ENCODE data around the gene LYG2.
"Not testable (repeated sequence)": the region's sequence is repeated elsewhere in the genome, so short reads cannot be mapped to it uniquely, and the experiment has no call there.

The LYG2 gene

DNA sequence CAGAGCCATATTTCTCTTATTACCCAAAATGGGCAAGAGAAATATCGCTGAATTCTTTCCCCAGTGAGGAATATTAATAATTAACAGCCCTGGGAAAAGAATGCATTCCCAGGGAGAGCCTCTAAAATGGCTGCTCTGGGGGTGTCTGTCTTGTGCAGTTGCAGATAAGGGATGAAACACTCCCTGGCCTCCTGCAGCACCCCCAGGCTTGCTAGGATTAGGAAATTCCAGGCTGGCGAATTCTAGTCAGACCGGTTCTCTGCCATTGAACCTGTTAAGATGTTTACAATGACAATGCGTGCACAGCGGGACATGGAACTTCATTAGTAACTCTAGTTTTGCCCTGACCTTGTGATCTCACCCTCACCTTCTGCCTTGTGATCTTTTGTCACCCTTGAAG lies 50.0 kb downstream of the LYG2 start:
- Histone ChIP-seq H3K4me3 (no peak overlapping the region), H3K27ac (no peak overlapping the region)

DNA sequence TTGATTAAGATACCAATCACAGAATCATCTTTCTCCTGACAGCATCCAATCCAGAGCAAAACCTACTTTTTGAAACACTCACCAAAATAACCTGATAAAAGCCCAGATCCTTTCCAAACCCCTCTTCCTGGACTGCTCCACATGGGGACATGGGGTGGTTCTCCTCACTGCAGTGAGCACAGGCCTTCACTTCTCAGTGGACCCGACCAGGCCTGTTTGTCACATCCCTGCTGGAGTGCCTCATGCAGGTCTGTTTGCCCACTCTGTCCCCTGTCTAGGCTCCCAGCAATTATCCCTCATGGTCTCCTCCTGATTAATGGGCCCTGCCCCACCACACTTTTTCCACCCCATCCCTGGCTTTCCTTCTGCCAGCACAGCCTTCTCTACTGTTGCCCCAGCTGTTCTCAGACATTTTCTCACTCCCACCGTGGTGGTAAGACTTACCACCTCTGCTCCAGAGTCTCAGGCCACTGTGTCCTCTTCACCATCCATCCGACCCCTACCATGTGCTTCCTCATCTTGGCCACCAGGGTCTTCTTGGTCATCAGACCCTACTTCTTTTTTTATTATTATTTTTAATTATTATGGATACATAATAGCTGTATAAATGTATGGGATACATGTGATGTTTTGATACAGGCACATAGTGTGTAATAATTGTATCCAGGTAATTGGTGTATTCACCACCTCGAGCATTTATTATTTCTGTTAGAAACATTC lies 53.3 kb downstream of the LYG2 start:
- Histone ChIP-seq H3K27ac (no peak overlapping the region), H3K4me3 (no peak overlapping the region)

DNA sequence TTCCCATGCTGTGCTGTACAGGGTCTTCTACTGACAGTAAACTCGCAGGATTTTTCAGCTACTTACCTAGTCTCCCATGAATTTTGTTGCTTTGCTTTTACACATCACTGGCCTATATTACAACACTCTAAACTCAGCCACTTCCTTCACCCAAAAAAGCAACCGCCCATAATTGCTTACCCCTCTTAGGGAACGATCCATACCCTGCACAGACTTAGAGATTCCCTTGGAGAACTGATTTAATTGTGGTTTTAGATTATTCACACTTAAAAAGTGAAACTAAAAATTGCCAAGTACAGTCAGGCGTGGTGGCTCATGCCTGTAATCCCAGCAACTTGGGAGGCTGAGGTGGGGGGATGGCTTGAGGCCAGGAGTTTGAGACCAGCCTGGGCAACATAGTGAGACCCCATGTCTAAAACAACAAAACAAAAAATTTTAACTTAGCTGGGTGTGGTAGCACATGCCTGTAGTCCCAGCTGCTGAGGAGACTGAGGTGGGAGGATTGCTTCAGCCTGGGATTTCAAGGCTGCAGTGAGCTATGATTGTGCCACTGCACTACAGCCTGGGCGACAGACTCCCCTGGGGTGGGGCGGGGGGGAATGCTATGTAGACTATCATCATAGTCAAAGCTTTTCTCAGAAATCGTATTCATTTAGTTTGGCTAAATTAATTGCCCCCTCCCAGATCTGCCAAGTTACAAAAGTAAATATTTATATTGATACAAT lies 55.2 kb downstream of the LYG2 start:
- Histone ChIP-seq H3K27ac (peak overlapping the region in 1 of 21 experiments; percentile 7), H3K4me3 (no peak overlapping the region)

DNA sequence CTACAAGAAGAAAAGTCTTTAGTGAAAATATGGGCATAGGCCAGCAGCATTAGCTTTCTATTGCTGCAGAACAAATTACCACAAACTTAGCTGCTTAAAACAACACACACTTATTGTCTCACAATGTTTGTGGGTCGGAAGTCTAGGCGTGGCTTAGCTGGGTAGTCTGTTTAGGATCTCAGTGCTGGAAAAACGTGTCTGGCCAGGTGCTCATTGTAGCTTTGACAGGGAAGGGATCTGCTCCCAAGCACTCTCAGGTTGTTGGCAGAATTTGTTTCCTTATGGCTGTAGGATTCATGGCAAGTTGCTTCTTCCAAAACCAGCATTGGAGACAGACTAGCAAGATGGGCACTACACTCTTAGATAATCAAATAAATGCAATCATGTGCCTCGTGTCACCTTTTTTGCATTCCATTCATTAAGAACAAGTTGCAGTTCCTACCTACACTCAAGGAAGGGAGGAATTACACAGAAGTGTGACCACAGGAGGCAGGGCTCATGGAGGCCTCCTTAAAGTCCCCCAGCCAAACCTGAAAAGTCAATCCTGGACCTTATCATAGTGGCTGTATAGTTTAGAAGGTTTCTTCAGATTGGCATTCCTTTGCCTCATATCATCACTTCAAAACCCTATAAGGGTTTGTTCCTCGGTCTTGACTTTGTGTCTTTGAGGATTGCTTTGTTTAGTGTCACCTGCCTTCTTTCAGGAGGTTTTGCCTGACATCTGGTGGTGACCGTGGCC lies 57.2 kb downstream of the LYG2 start:
- no peak overlapping the region for H3K4me3 ChIP-seq
- H3K27ac ChIP-seq = peak overlapping the region in 15 of 21 experiments; percentile 1 to 64 (median 52)

DNA sequence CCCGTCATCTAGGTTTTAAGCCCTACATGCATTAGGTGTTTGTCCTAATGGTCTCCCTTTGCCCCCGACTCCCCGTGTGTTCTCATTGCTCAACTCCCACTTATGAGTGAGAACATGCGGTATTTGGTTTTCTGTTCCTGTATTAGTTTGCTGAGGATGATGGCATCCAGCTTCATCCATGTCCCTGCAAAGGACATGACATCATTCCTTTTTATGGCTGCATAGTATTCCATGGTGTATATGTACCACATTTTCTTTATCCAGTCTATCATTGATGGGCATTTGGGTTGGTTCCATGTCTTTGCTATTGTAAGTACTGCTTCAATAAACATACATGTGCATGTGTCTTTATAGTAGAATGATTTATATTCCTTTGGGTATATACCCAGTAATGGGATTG lies 63.1 kb downstream of the LYG2 start:
- not testable (repeated sequence) for H3K27ac ChIP-seq, H3K4me3 ChIP-seq

All from skin epidermis (tissue), 12 donors.